HepG2 (cell line): ENCODE results near the gene HOXD9. TPM values are rescaled to one million over a fixed set of nuclear protein-coding genes. Genes with fewer than 3 reads are reported as not detected.

Experiments used
- FOXA1 ChIP-seq, 2 experiments: fragments of 450-650 bp in 1 of 2; sonication (generic) in 1 of 2; formaldehyde crosslinking in 1 of 2; IDR thresholded peaks; 2 replicates each; pipeline versions ENCODE4 v1.4.0 to v1.6.1; 2016 to 2020; ENCODE audit warnings: missing genetic modification reagents in 1 of 2
- KLF16 ChIP-seq, 2 experiments: sonication (generic) in 1 of 2; formaldehyde crosslinking in 1 of 2; IDR thresholded peaks; 2 replicates each; pipeline versions ENCODE4 v1.6.1 to v1.8.0; 2016 to 2023; ENCODE audit warnings: missing genetic modification reagents in 2 of 2, missing compliant biosample characterization in 1 of 2
- NBN ChIP-seq: fragments of 450-650 bp; conservative IDR thresholded peaks from 2 replicates; pipeline ENCODE4 v1.6.1; 2017
- NFKB2 ChIP-seq: sonication (generic); formaldehyde crosslinking; IDR thresholded peaks from 2 replicates; pipeline ENCODE4 v1.4.0; 2020; ENCODE audit warnings: missing genetic modification reagents, borderline replicate concordance
- NKX3-1 ChIP-seq: sonication (generic); formaldehyde crosslinking; IDR thresholded peaks from 2 replicates; pipeline ENCODE4 v1.5.0; 2020; ENCODE audit warnings: missing genetic modification reagents
- RXRA ChIP-seq: sonication (generic); formaldehyde crosslinking; IDR thresholded peaks from 2 replicates; pipeline ENCODE4 v1.5.1; 2020; ENCODE audit warnings: missing genetic modification reagents
- SOX13 ChIP-seq, 3 experiments: fragments of 450-650 bp in 1 of 3; sonication (generic) in 1 of 3; formaldehyde crosslinking in 1 of 3; IDR thresholded peaks in 2 of 3; conservative IDR thresholded peaks in 1 of 3; 2 replicates each; pipeline versions ENCODE4 v1.5.0 to v1.6.1; 2016 to 2020; ENCODE audit warnings: antibody characterized with exemption in 1 of 3, mild to moderate bottlenecking in 1 of 3, missing compliant biosample characterization in 1 of 3, missing genetic modification reagents in 1 of 3, moderate library complexity in 1 of 3
- STAG1 ChIP-seq: sonication (generic); formaldehyde crosslinking; IDR thresholded peaks from 2 replicates; pipeline ENCODE4 v1.4.0; 2020; ENCODE audit warnings: missing genetic modification reagents
- ZFX ChIP-seq: sonication (generic); formaldehyde crosslinking; IDR thresholded peaks from 2 replicates; pipeline ENCODE4 v1.4.0; 2020; ENCODE audit warnings: mild to moderate bottlenecking, low read depth, missing genetic modification reagents, moderate library complexity
- ZKSCAN1 ChIP-seq: fragments of 150-350 bp; IDR thresholded peaks from 2 replicates; pipeline ENCODE4 v1.6.1; 2014; ENCODE audit warnings: low read length
- ZNF282 ChIP-seq: fragments of 450-650 bp; IDR thresholded peaks from 2 replicates; pipeline ENCODE4 v1.6.1; 2018; ENCODE audit not compliant: partially characterized antibody
- ZNF331 ChIP-seq: sonication (generic); formaldehyde crosslinking; IDR thresholded peaks from 2 replicates; pipeline ENCODE4 v1.4.0; 2020; ENCODE audit warnings: missing genetic modification reagents
- ZNF468 ChIP-seq: sonication (generic); formaldehyde crosslinking; IDR thresholded peaks from 2 replicates; pipeline ENCODE4 v1.8.0; 2022; ENCODE audit warnings: mild to moderate bottlenecking, moderate library complexity, missing genetic modification reagents
- ZNF546 ChIP-seq: sonication (generic); formaldehyde crosslinking; conservative IDR thresholded peaks from 2 replicates; pipeline ENCODE4 v1.8.1; 2023; ENCODE audit warnings: mild to moderate bottlenecking, missing genetic modification reagents
- ZNF614 ChIP-seq: IDR thresholded peaks from 2 replicates; pipeline ENCODE4 v1.6.1; 2018; ENCODE audit warnings: missing biosample characterization, missing genetic modification reagents, inconsistent platforms, borderline replicate concordance
- ZNF878 ChIP-seq: sonication (generic); formaldehyde crosslinking; IDR thresholded peaks from 2 replicates; pipeline ENCODE4 v1.8.1; 2023; ENCODE audit warnings: mild to moderate bottlenecking, missing genetic modification reagents, moderate library complexity
- polyA plus RNA-seq, 8 experiments: library from polyadenylated mRNA; depleted of rRNA in 3 of 8; stranded (reverse) in 7 of 8; unstranded in 1 of 8; fragments of >200 nt; fragmentation: Illumina TruSeq in 4 of 8; extraction: Trizol in 4 of 8; gene quantifications; 2 replicates each; pipeline versions ENCODE4 v1.2.1 to v1.2.3, GENCODE V29; 2011 to 2016; ENCODE audit warnings: low read depth in 4 of 8, missing spikeins in 1 of 8, mixed read lengths in 1 of 8; ENCODE audit not compliant: insufficient read depth in 1 of 8
- total RNA-seq, 5 experiments: library from RNA; depleted of rRNA; stranded (reverse); fragments of >200 nt; fragmentation: Illumina TruSeq; extraction: Trizol; gene quantifications; 2 replicates each; pipeline ENCODE4 v1.2.3, GENCODE V29; 2016; ENCODE audit warnings: low read depth in 1 of 5
- TF ChIP-seq, protein P1 (sequence below): sonication (generic); formaldehyde crosslinking; IDR thresholded peaks from 2 replicates; pipeline ENCODE4 v1.5.1; 2020; ENCODE audit warnings: mild to moderate bottlenecking, missing genetic modification reagents, moderate library complexity
- TF ChIP-seq, protein P2 (sequence below): sonication (generic); formaldehyde crosslinking; IDR thresholded peaks from 2 replicates; pipeline ENCODE4 v1.4.0; 2020; ENCODE audit warnings: missing genetic modification reagents
- TF ChIP-seq, protein P3 (sequence below): sonication (generic); formaldehyde crosslinking; IDR thresholded peaks from 2 replicates; pipeline ENCODE4 v1.9.0; 2021; ENCODE audit warnings: missing genetic modification reagents, mild to moderate bottlenecking, borderline replicate concordance
- TF ChIP-seq, protein P4 (sequence below): sonication (generic); formaldehyde crosslinking; IDR thresholded peaks from 2 replicates; pipeline ENCODE4 v1.8.1; 2022; ENCODE audit warnings: mild to moderate bottlenecking, missing genetic modification reagents
- TF ChIP-seq, protein P5 (sequence below): IDR thresholded peaks from 2 replicates; pipeline ENCODE4 v1.6.1; 2018; ENCODE audit warnings: missing genetic modification reagents, mild to moderate bottlenecking, missing compliant biosample characterization

The HOXD9 gene
- total and polyA plus RNA-seq, 2 of the 13 experiments (the other 11 are each of a cell fraction or from before 2014, with no cell fraction given), result not detected

DNA sequence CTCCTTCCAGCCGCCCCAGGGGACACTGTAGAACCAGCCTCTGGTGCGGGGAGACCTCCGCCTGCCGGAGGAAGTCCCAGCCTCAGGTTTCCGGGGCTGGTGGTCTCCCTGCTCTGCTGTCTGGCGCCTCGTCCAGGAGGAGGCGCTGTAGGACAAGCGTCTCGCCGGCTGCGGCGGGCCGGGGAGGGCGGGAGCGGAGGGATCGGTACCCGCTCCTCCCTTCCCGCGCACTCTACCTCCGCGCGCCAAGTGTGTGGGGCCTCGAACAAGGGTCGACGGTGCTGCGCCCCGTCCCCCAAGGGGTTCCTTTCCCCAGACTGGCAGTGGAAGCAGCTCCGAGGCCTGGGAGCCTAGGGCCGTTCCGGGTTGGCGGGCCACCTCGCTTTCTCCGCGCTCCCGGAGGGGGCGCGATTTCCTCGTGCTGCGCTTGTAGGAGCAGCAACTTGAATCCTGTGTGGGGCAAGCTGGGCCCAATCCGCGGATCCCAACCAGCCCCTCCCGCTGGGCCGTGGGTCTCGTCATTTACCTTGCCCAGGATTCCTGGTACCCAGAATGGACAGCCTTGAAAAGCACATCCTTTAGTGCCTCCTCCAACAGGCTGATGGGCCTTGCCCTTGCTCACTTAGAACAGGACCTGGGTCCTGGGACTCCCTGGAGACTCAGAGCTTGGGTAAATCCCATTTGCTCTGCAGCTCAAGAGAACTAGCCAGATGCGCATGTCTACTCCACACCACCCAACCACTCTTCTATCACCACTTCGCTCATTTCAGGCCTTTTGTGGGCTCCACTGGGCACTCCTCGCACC lies 18.2 kb downstream of the HOXD9 start (continued):
- peak in 1 of 2 experiments; percentile 58; a peak in 1 of 4 replicates for TF ChIP-seq KLF16 (CRISPR knock-in tag; IDR thresholded peaks at IDR 0.05)
- TF ChIP-seq, protein P1, sequence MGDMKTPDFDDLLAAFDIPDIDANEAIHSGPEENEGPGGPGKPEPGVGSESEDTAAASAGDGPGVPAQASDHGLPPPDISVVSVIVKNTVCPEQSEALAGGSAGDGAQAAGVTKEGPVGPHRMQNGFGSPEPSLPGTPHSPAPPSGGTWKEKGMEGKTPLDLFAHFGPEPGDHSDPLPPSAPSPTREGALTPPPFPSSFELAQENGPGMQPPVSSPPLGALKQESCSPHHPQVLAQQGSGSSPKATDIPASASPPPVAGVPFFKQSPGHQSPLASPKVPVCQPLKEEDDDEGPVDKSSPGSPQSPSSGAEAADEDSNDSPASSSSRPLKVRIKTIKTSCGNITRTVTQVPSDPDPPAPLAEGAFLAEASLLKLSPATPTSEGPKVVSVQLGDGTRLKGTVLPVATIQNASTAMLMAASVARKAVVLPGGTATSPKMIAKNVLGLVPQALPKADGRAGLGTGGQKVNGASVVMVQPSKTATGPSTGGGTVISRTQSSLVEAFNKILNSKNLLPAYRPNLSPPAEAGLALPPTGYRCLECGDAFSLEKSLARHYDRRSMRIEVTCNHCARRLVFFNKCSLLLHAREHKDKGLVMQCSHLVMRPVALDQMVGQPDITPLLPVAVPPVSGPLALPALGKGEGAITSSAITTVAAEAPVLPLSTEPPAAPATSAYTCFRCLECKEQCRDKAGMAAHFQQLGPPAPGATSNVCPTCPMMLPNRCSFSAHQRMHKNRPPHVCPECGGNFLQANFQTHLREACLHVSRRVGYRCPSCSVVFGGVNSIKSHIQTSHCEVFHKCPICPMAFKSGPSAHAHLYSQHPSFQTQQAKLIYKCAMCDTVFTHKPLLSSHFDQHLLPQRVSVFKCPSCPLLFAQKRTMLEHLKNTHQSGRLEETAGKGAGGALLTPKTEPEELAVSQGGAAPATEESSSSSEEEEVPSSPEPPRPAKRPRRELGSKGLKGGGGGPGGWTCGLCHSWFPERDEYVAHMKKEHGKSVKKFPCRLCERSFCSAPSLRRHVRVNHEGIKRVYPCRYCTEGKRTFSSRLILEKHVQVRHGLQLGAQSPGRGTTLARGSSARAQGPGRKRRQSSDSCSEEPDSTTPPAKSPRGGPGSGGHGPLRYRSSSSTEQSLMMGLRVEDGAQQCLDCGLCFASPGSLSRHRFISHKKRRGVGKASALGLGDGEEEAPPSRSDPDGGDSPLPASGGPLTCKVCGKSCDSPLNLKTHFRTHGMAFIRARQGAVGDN (CRISPR knock-in tag), result peak; percentile 91
- no peak for TF ChIP-seq ZNF282
- TF ChIP-seq ZNF331 (CRISPR knock-in tag), result peak; percentile 66; the same call in 1 of the 2 replicates
- TF ChIP-seq NFKB2, result peak; percentile 91; the same call in 1 of the 2 replicates
- TF ChIP-seq, protein P2, sequence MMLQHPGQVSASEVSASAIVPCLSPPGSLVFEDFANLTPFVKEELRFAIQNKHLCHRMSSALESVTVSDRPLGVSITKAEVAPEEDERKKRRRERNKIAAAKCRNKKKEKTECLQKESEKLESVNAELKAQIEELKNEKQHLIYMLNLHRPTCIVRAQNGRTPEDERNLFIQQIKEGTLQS (CRISPR knock-in tag), result no peak
- TF ChIP-seq, protein P3, sequence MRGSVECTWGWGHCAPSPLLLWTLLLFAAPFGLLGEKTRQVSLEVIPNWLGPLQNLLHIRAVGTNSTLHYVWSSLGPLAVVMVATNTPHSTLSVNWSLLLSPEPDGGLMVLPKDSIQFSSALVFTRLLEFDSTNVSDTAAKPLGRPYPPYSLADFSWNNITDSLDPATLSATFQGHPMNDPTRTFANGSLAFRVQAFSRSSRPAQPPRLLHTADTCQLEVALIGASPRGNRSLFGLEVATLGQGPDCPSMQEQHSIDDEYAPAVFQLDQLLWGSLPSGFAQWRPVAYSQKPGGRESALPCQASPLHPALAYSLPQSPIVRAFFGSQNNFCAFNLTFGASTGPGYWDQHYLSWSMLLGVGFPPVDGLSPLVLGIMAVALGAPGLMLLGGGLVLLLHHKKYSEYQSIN (CRISPR knock-in tag), result no peak
- TF ChIP-seq RXRA (CRISPR knock-in tag), result peak; percentile 73
- 0 out of 2 replicates have a peak, but pooled peaks have one; percentile 51 for TF ChIP-seq ZNF546
- TF ChIP-seq ZKSCAN1, result peak; percentile 54; the same call in 1 of the 2 replicates
- no peak for TF ChIP-seq SOX13 (IDR thresholded peaks at IDR 0.05)
- TF ChIP-seq SOX13 (CRISPR knock-in tag; conservative IDR thresholded peaks at IDR 0.05 in 1 of 2, IDR thresholded peaks at IDR 0.05 in 1 of 2), result peak in 1 of 2 experiments; percentile 35; a peak in 1 of 4 replicates
- no peak; the same call in 1 of the 2 replicates for TF ChIP-seq ZNF878 (CRISPR knock-in tag)
- no peak for TF ChIP-seq NKX3-1
- TF ChIP-seq, protein P4, sequence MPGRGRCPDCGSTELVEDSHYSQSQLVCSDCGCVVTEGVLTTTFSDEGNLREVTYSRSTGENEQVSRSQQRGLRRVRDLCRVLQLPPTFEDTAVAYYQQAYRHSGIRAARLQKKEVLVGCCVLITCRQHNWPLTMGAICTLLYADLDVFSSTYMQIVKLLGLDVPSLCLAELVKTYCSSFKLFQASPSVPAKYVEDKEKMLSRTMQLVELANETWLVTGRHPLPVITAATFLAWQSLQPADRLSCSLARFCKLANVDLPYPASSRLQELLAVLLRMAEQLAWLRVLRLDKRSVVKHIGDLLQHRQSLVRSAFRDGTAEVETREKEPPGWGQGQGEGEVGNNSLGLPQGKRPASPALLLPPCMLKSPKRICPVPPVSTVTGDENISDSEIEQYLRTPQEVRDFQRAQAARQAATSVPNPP (CRISPR knock-in tag), result peak; percentile 51
- TF ChIP-seq STAG1 (CRISPR knock-in tag), result peak; percentile 99
- TF ChIP-seq ZFX (CRISPR knock-in tag), result peak; percentile 68; the same call in 1 of the 2 replicates
- peak; percentile 85 for TF ChIP-seq ZNF614 (CRISPR knock-in tag)
- TF ChIP-seq ZNF468, result 0 out of 2 replicates have a peak, but pooled peaks have one; percentile 64
- TF ChIP-seq NBN, result no peak
- TF ChIP-seq, protein P5, sequence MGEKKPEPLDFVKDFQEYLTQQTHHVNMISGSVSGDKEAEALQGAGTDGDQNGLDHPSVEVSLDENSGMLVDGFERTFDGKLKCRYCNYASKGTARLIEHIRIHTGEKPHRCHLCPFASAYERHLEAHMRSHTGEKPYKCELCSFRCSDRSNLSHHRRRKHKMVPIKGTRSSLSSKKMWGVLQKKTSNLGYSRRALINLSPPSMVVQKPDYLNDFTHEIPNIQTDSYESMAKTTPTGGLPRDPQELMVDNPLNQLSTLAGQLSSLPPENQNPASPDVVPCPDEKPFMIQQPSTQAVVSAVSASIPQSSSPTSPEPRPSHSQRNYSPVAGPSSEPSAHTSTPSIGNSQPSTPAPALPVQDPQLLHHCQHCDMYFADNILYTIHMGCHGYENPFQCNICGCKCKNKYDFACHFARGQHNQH, result peak; percentile 84; the same call in 1 of the 2 replicates
- TF ChIP-seq FOXA1 (IDR thresholded peaks at IDR 0.05), result no peak
- no peak; the same call in 1 of the 2 replicates for TF ChIP-seq FOXA1 (CRISPR knock-in tag; IDR thresholded peaks at IDR 0.05)
